BLaER1 (cell line): Measurements from ENCODE around the gene NUAK1.

Experiments
- H3K27ac ChIP-seq: shearing (Covaris generic); formaldehyde crosslinking; 2 replicates; pipeline ENCODE4 v1.8.1; 2022
- H3K27me3 ChIP-seq: shearing (Covaris generic); formaldehyde crosslinking; 2 replicates; pipeline ENCODE4 v1.8.1; 2022
- H3K36me3 ChIP-seq: shearing (Covaris generic); formaldehyde crosslinking; 2 replicates; pipeline ENCODE4 v1.8.1; 2022
- H3K4me1 ChIP-seq: shearing (Covaris generic); formaldehyde crosslinking; 2 replicates; pipeline ENCODE4 v1.8.1; 2022
- H3K4me2 ChIP-seq: shearing (Covaris generic); formaldehyde crosslinking; 2 replicates; pipeline ENCODE4 v1.8.1; 2022
- H3K4me3 ChIP-seq: shearing (Covaris generic); formaldehyde crosslinking; 2 replicates; pipeline ENCODE4 v1.8.1; 2022
- H3K9ac ChIP-seq: shearing (Covaris generic); formaldehyde crosslinking; 2 replicates; pipeline ENCODE4 v1.8.1; 2022
- H3K9me3 ChIP-seq: shearing (Covaris generic); formaldehyde crosslinking; 2 replicates; pipeline ENCODE4 v1.8.1; 2022
- H4K20me1 ChIP-seq: shearing (Covaris generic); formaldehyde crosslinking; 2 replicates; pipeline ENCODE4 v1.8.1; 2022
- Cebpa-rat ChIP-seq: shearing (Covaris generic); IDR thresholded peaks from 2 replicates; pipeline ENCODE4 v1.8.1; 2022

NUAK1 gene

GRCh38 chr12:106054049-106054448, 84.7 kb downstream of the NUAK1 start:
- Histone ChIP-seq H3K4me3 (no peak overlapping the region), H3K4me1 (no peaks in the 10 kb centered on the region), H3K9me3 (peaks cover 9% of the 10 kb centered on the region), H3K36me3 (no peaks in the 10 kb centered on the region), H3K9ac (no peak overlapping the region), H3K27ac (no peak overlapping the region), H3K27me3 (no peaks in the 10 kb centered on the region), H3K4me2 (no peak overlapping the region), H4K20me1 (no peaks in the 10 kb centered on the region)
- TF ChIP-seq Cebpa-rat = no peak

GRCh38 chr12:106051853-106052531, 86.8 kb downstream of the NUAK1 start:
- no peak overlapping the region for H3K4me2 ChIP-seq

GRCh38 chr12:106049546-106049945, 89.2 kb downstream of the NUAK1 start:
- TF ChIP-seq Cebpa-rat = no peak
- Histone ChIP-seq H3K27ac (no peak overlapping the region), H3K27me3 (no peaks in the 10 kb centered on the region), H3K4me1 (no peaks in the 10 kb centered on the region), H3K36me3 (no peaks in the 10 kb centered on the region), H3K4me2 (no peak overlapping the region), H3K4me3 (no peak overlapping the region), H4K20me1 (no peaks in the 10 kb centered on the region), H3K9ac (no peak overlapping the region), H3K9me3 (peaks cover 4% of the 10 kb centered on the region)

More at GRCh38 chr12:106051853-106052531, 86.8 kb downstream of the NUAK1 start:
- H3K27ac ChIP-seq = no peak overlapping the region
- no peaks in the 10 kb centered on the region for H4K20me1 ChIP-seq
- H3K27me3 ChIP-seq = no peaks in the 10 kb centered on the region
- no peak overlapping the region for H3K4me3 ChIP-seq
- TF ChIP-seq Cebpa-rat = no peak
- no peak overlapping the region for H3K9ac ChIP-seq
- no peaks in the 10 kb centered on the region for H3K36me3 ChIP-seq
- H3K9me3 ChIP-seq = peaks cover 9% of the 10 kb centered on the region
- no peaks in the 10 kb centered on the region for H3K4me1 ChIP-seq

- TF ChIP-seq Cebpa-rat = no peak
- H3K9me3 ChIP-seq = peaks cover under 1% of the 10 kb centered on the region; the same call in 1 of the 2 replicates
- H4K20me1 ChIP-seq = no peaks in the 10 kb centered on the region
- H3K9ac ChIP-seq = no peak overlapping the region
- no peak overlapping the region for H3K27ac ChIP-seq
- no peaks in the 10 kb centered on the region for H3K4me1 ChIP-seq
- H3K4me3 ChIP-seq = no peak overlapping the region
- H3K36me3 ChIP-seq = no peaks in the 10 kb centered on the region
- H3K4me2 ChIP-seq = no peak overlapping the region
- H3K27me3 ChIP-seq = no peaks in the 10 kb centered on the region
Observed at GRCh38 chr12:106049105-106049504, 89.6 kb downstream of the NUAK1 start.

GRCh38 chr12:106048676-106049075, 90.1 kb downstream of the NUAK1 start:
- Histone ChIP-seq H3K36me3 (no peaks in the 10 kb centered on the region), H3K4me3 (no peak overlapping the region), H3K27me3 (no peaks in the 10 kb centered on the region), H3K9me3 (no peaks in the 10 kb centered on the region), H3K9ac (no peak overlapping the region), H4K20me1 (no peaks in the 10 kb centered on the region), H3K4me2 (no peak overlapping the region), H3K4me1 (no peaks in the 10 kb centered on the region), H3K27ac (no peak overlapping the region)
- TF ChIP-seq Cebpa-rat = no peak

- Histone ChIP-seq H3K36me3 (no peaks in the 10 kb centered on the region), H3K27me3 (no peaks in the 10 kb centered on the region), H4K20me1 (no peaks in the 10 kb centered on the region), H3K4me2 (no peak overlapping the region), H3K9ac (no peak overlapping the region), H3K9me3 (no peaks in the 10 kb centered on the region), H3K4me3 (no peak overlapping the region), H3K27ac (no peak overlapping the region), H3K4me1 (no peaks in the 10 kb centered on the region)
- no peak for TF ChIP-seq Cebpa-rat
Observed at GRCh38 chr12:106048016-106048415, 90.7 kb downstream of the NUAK1 start.

- TF ChIP-seq Cebpa-rat = no peak
- H3K4me2 ChIP-seq = no peak overlapping the region
- H4K20me1 ChIP-seq = no peaks in the 10 kb centered on the region
- H3K27ac ChIP-seq = no peak overlapping the region
- no peaks in the 10 kb centered on the region for H3K27me3 ChIP-seq
- H3K9me3 ChIP-seq = no peaks in the 10 kb centered on the region
- no peak overlapping the region for H3K9ac ChIP-seq
- H3K4me3 ChIP-seq = no peak overlapping the region
- no peaks in the 10 kb centered on the region for H3K36me3 ChIP-seq
- no peaks in the 10 kb centered on the region for H3K4me1 ChIP-seq
Observed at GRCh38 chr12:106046947-106047346, 91.8 kb downstream of the NUAK1 start.

GRCh38 chr12:106046301-106046846, 92.4 kb downstream of the NUAK1 start:
- H3K27me3 ChIP-seq = no peaks in the 10 kb centered on the region
- no peak overlapping the region for H3K4me2 ChIP-seq
- no peak overlapping the region for H3K4me3 ChIP-seq
- no peaks in the 10 kb centered on the region for H3K4me1 ChIP-seq
- no peak for TF ChIP-seq Cebpa-rat
- no peaks in the 10 kb centered on the region for H4K20me1 ChIP-seq
- H3K9me3 ChIP-seq = no peaks in the 10 kb centered on the region
- no peak overlapping the region for H3K27ac ChIP-seq
- H3K9ac ChIP-seq = no peak overlapping the region
- no peaks in the 10 kb centered on the region for H3K36me3 ChIP-seq

- H3K4me2 ChIP-seq = no peak overlapping the region
- H3K9me3 ChIP-seq = peaks cover 4% of the 10 kb centered on the region
- no peaks in the 10 kb centered on the region for H3K27me3 ChIP-seq
- no peak overlapping the region for H3K27ac ChIP-seq
- H3K36me3 ChIP-seq = no peaks in the 10 kb centered on the region
- no peaks in the 10 kb centered on the region for H4K20me1 ChIP-seq
- no peak for TF ChIP-seq Cebpa-rat
- H3K9ac ChIP-seq = no peak overlapping the region
- H3K4me1 ChIP-seq = no peaks in the 10 kb centered on the region
- H3K4me3 ChIP-seq = no peak overlapping the region
Observed at GRCh38 chr12:106045251-106045674, 93.5 kb downstream of the NUAK1 start.

- Histone ChIP-seq H3K27ac (no peak overlapping the region), H3K4me3 (no peak overlapping the region), H3K9ac (no peak overlapping the region), H3K36me3 (no peaks in the 10 kb centered on the region), H3K9me3 (peaks cover 9% of the 10 kb centered on the region), H4K20me1 (no peaks in the 10 kb centered on the region), H3K4me1 (no peaks in the 10 kb centered on the region), H3K27me3 (no peaks in the 10 kb centered on the region), H3K4me2 (no peak overlapping the region)
- no peak for TF ChIP-seq Cebpa-rat
Observed at GRCh38 chr12:106044773-106045172, 94.0 kb downstream of the NUAK1 start.

GRCh38 chr12:106042037-106042436, 96.7 kb downstream of the NUAK1 start:
- H3K27ac ChIP-seq = no peak overlapping the region
- H3K9me3 ChIP-seq = peaks cover 16% of the 10 kb centered on the region
- H3K36me3 ChIP-seq = no peaks in the 10 kb centered on the region
- no peak overlapping the region for H3K4me3 ChIP-seq
- no peak for TF ChIP-seq Cebpa-rat
- H3K4me1 ChIP-seq = no peaks in the 10 kb centered on the region
- no peak overlapping the region for H3K9ac ChIP-seq
- no peaks in the 10 kb centered on the region for H4K20me1 ChIP-seq
- H3K27me3 ChIP-seq = no peaks in the 10 kb centered on the region
- no peak overlapping the region for H3K4me2 ChIP-seq
